Naive thymus-derived CD8-positive, alpha-beta T cell (primary cell): ENCODE data around the gene CASP7. TPM values are rescaled to one million over a fixed set of nuclear protein-coding genes. Genes with fewer than 3 reads are reported as not detected.
A peak's percentile ranks its signal among the peaks of the same experiment; 100 is the strongest.

Experiments
- ATAC-seq, 2 donors: fragments of 150-1000 bp; cut with Tn5 transposase in 1 of 2; sonication (Bioruptor Pico), chemical (Tn5 transposase) in 1 of 2; 1 replicate in 1 of 2; 2 replicates in 1 of 2; pipeline ENCODE4 v1.10.0; 2021; ENCODE audit warnings: mild to moderate bottlenecking in 2 of 2, moderate library complexity in 2 of 2
- POLR2A ChIA-PET: fragments of 350-600 bp; sonication (Branson Sonifier 250); formaldehyde crosslinking; loops from one replicate; lab custom pipeline; 2021; ENCODE audit warnings: antibody characterized with exemption; lab: Charles Lee
- DNase-seq, 10 donors: peaks; one replicate each; pipeline versions ENCODE4 v3.0.0 to v3.0.0-alpha.2; 2020 to 2022
- H3K27ac Mint-ChIP-seq, 10 donors: one replicate each; pipeline ENCODE4 v1.8.0; 2020 to 2022; ENCODE audit warnings: mild to moderate bottlenecking in 10 of 10, mixed read lengths in 10 of 10, moderate library complexity in 4 of 10, inconsistent platforms in 1 of 10
- H3K27me3 Mint-ChIP-seq, 5 donors: one replicate each; pipeline ENCODE4 v1.8.0; 2021 to 2022; ENCODE audit warnings: mixed read lengths in 5 of 5
- H3K36me3 Mint-ChIP-seq, 3 donors: one replicate each; pipeline ENCODE4 v1.8.0; 2020 to 2022; ENCODE audit warnings: mixed read lengths in 3 of 3, mild to moderate bottlenecking in 2 of 3, inconsistent platforms in 1 of 3
- H3K4me1 Mint-ChIP-seq, 4 donors: one replicate each; pipeline ENCODE4 v1.8.0; 2021 to 2022; ENCODE audit warnings: mixed read lengths in 4 of 4
- H3K4me3 Mint-ChIP-seq, 10 donors: one replicate each; pipeline ENCODE4 v1.8.0; 2020 to 2022; ENCODE audit warnings: mild to moderate bottlenecking in 10 of 10, mixed read lengths in 10 of 10, moderate library complexity in 6 of 10, inconsistent platforms in 1 of 10
- H3K9me3 Mint-ChIP-seq, 9 donors: one replicate each; pipeline ENCODE4 v1.8.0; 2020 to 2022; ENCODE audit warnings: mixed read lengths in 9 of 9, mild to moderate bottlenecking in 3 of 9, inconsistent platforms in 1 of 9, moderate library complexity in 1 of 9
- polyA plus RNA-seq, 3 donors: library from polyadenylated mRNA; unstranded; fragments of 300-500 nt; fragmentation: Illumina TruSeq; gene quantifications; one replicate each; pipeline ENCODE4 v1.2.3, GENCODE V29; 2021
- total RNA-seq, 8 experiments: library from RNA in 2 of 8; stranded (reverse) in 2 of 8; gene quantifications; one replicate each; pipeline ENCODE4 v1.2.3 and lab custom pipeline; 2021 to 2026

CASP7 gene
- total and polyA plus RNA-seq, 5 experiments from 2014 or later: 13.1 to 15.8 (median 15.0) TPM

- Mint-ChIP-seq H3K9me3 (peaks cover 6 to 34% (median 16%) of the 10 kb centered on the region in 9 donors), H3K4me3 (peak overlapping the region in 9 of 10 donors; percentile 16 to 98 (median 96)), H3K4me1 (peaks cover 36 to 61% (median 51%) of the 10 kb centered on the region in 4 donors), H3K27ac (peak overlapping the region; percentile 65 to 96 (median 94)), H3K27me3 (no peaks in the 10 kb centered on the region), H3K36me3 (peaks cover 14 to 31% (median 27%) of the 10 kb centered on the region in 3 donors)
- ATAC-seq (peak in 1 of 2 donors; percentile 5), DNase-seq (peak in 1 of 10 donors; percentile 12)
- POLR2A ChIA-PET: interaction anchor here (1.0 kb wide), 1 partner anchor 13 kb away, joined by 3 read pairs; no protein-coding TSS in a partner anchor
These were observed 2.1 kb downstream of the CASP7 start for GRCh38 chr10:113681533-113682470.

- H3K27me3 Mint-ChIP-seq: no peaks in the 10 kb centered on the region
- peaks cover 6 to 49% (median 30%) of the 10 kb centered on the region in 9 donors for H3K9me3 Mint-ChIP-seq
- ATAC-seq (no peak), DNase-seq (no peak)
- H3K4me1 Mint-ChIP-seq: peaks cover 36 to 62% (median 54%) of the 10 kb centered on the region in 4 donors
- peaks cover 19 to 43% (median 36%) of the 10 kb centered on the region in 3 donors for H3K36me3 Mint-ChIP-seq
- H3K4me3 Mint-ChIP-seq: no peak overlapping the region
- POLR2A ChIA-PET: no interaction called here
- peak overlapping the region in 3 of 10 donors; percentile 3 to 37 (median 34) for H3K27ac Mint-ChIP-seq
These were observed 3.6 kb downstream of the CASP7 start for GRCh38 chr10:113683300-113683699.

GRCh38 chr10:113686028-113686427 lies 6.3 kb downstream of the CASP7 start:
- no peak overlapping the region for H3K4me3 Mint-ChIP-seq
- H3K27ac Mint-ChIP-seq: no peak overlapping the region
- H3K27me3 Mint-ChIP-seq: no peaks in the 10 kb centered on the region
- DNase-seq (no peak), ATAC-seq (no peak)
- H3K36me3 Mint-ChIP-seq: peaks cover 29 to 67% (median 61%) of the 10 kb centered on the region in 3 donors
- POLR2A ChIA-PET: no interaction called here
- peaks cover 6 to 76% (median 45%) of the 10 kb centered on the region in 9 donors for H3K9me3 Mint-ChIP-seq
- H3K4me1 Mint-ChIP-seq: peaks cover 30 to 68% (median 47%) of the 10 kb centered on the region in 4 donors

GRCh38 chr10:113687037-113687436 lies 7.3 kb downstream of the CASP7 start:
- Mint-ChIP-seq H3K9me3 (peaks cover 9 to 78% (median 49%) of the 10 kb centered on the region in 9 donors), H3K36me3 (peaks cover 37 to 74% (median 61%) of the 10 kb centered on the region in 3 donors), H3K4me1 (peaks cover 25 to 58% (median 37%) of the 10 kb centered on the region in 4 donors), H3K27me3 (no peaks in the 10 kb centered on the region), H3K4me3 (no peak overlapping the region), H3K27ac (no peak overlapping the region)
- POLR2A ChIA-PET: no interaction called here
- ATAC-seq (no peak), DNase-seq (no peak)

GRCh38 chr10:113689057-113689456 lies 9.3 kb downstream of the CASP7 start:
- DNase-seq: no peak
- H3K4me3 Mint-ChIP-seq: peak overlapping the region in 3 of 10 donors; percentile 2 to 60 (median 26)
- peaks cover 10 to 85% (median 58%) of the 10 kb centered on the region in 9 donors for H3K9me3 Mint-ChIP-seq
- peaks cover 19 to 42% (median 26%) of the 10 kb centered on the region in 4 donors for H3K4me1 Mint-ChIP-seq
- no peaks in the 10 kb centered on the region for H3K27me3 Mint-ChIP-seq
- H3K27ac Mint-ChIP-seq: peak overlapping the region in 2 of 10 donors; percentile 34 to 81
- no peak for ATAC-seq
- H3K36me3 Mint-ChIP-seq: peaks cover 46 to 85% (median 72%) of the 10 kb centered on the region in 3 donors
- POLR2A ChIA-PET: no interaction called here

- POLR2A ChIA-PET: no interaction called here
- ATAC-seq (no peak), DNase-seq (no peak)
- peaks cover 15 to 38% (median 22%) of the 10 kb centered on the region in 4 donors for H3K4me1 Mint-ChIP-seq
- no peak overlapping the region for H3K4me3 Mint-ChIP-seq
- no peaks in the 10 kb centered on the region for H3K27me3 Mint-ChIP-seq
- H3K9me3 Mint-ChIP-seq: peaks cover 8 to 80% (median 54%) of the 10 kb centered on the region in 9 donors
- peak overlapping the region in 1 of 10 donors; percentile 34 for H3K27ac Mint-ChIP-seq
- H3K36me3 Mint-ChIP-seq: peaks cover 41 to 86% (median 71%) of the 10 kb centered on the region in 3 donors
These were observed 9.9 kb downstream of the CASP7 start for GRCh38 chr10:113689574-113689973.

GRCh38 chr10:113690749-113691148 lies 11.0 kb downstream of the CASP7 start:
- H3K9me3 Mint-ChIP-seq: peaks cover 5 to 69% (median 44%) of the 10 kb centered on the region in 9 donors
- DNase-seq: no peak
- no peaks in the 10 kb centered on the region for H3K27me3 Mint-ChIP-seq
- peaks cover 42 to 81% (median 59%) of the 10 kb centered on the region in 3 donors for H3K36me3 Mint-ChIP-seq
- H3K4me3 Mint-ChIP-seq: no peak overlapping the region
- H3K27ac Mint-ChIP-seq: no peak overlapping the region
- peaks cover 11 to 33% (median 18%) of the 10 kb centered on the region in 4 donors for H3K4me1 Mint-ChIP-seq
- POLR2A ChIA-PET: no interaction called here
- ATAC-seq: no peak

GRCh38 chr10:113691381-113691780 lies 11.7 kb downstream of the CASP7 start:
- H3K27me3 Mint-ChIP-seq: no peaks in the 10 kb centered on the region
- peaks cover 42 to 76% (median 56%) of the 10 kb centered on the region in 3 donors for H3K36me3 Mint-ChIP-seq
- POLR2A ChIA-PET: no interaction called here
- H3K4me3 Mint-ChIP-seq: no peak overlapping the region
- DNase-seq: no peak
- ATAC-seq: no peak
- peaks cover 11 to 30% (median 18%) of the 10 kb centered on the region in 4 donors for H3K4me1 Mint-ChIP-seq
- peaks cover 5 to 62% (median 42%) of the 10 kb centered on the region in 9 donors for H3K9me3 Mint-ChIP-seq
- H3K27ac Mint-ChIP-seq: no peak overlapping the region

- H3K27ac Mint-ChIP-seq: no peak overlapping the region
- peaks cover 11 to 30% (median 17%) of the 10 kb centered on the region in 4 donors for H3K4me1 Mint-ChIP-seq
- DNase-seq (no peak), ATAC-seq (no peak)
- H3K27me3 Mint-ChIP-seq: no peaks in the 10 kb centered on the region
- POLR2A ChIA-PET: no interaction called here
- peaks cover 46 to 70% (median 54%) of the 10 kb centered on the region in 3 donors for H3K36me3 Mint-ChIP-seq
- H3K9me3 Mint-ChIP-seq: peaks cover 5 to 55% (median 38%) of the 10 kb centered on the region in 9 donors
- no peak overlapping the region for H3K4me3 Mint-ChIP-seq
These were observed 12.6 kb downstream of the CASP7 start for GRCh38 chr10:113692271-113692670.

GRCh38 chr10:113693348-113693747 lies 13.6 kb downstream of the CASP7 start:
- POLR2A ChIA-PET: no interaction called here
- H3K27me3 Mint-ChIP-seq: no peaks in the 10 kb centered on the region
- peaks cover 5 to 45% (median 29%) of the 10 kb centered on the region in 9 donors for H3K9me3 Mint-ChIP-seq
- no peak overlapping the region for H3K4me3 Mint-ChIP-seq
- DNase-seq: no peak
- peaks cover 8 to 26% (median 14%) of the 10 kb centered on the region in 4 donors for H3K4me1 Mint-ChIP-seq
- H3K36me3 Mint-ChIP-seq: peaks cover 47 to 62% (median 51%) of the 10 kb centered on the region in 3 donors
- ATAC-seq: no peak
- H3K27ac Mint-ChIP-seq: no peak overlapping the region

GRCh38 chr10:113695691-113696090 lies 16.0 kb downstream of the CASP7 start:
- Mint-ChIP-seq H3K4me1 (peaks cover 0 to 4% (median 3%) of the 10 kb centered on the region in 4 donors), H3K27ac (no peak overlapping the region), H3K9me3 (peaks cover 0 to 30% (median 13%) of the 10 kb centered on the region in 9 donors), H3K4me3 (no peak overlapping the region), H3K36me3 (peaks cover 23 to 62% (median 45%) of the 10 kb centered on the region in 3 donors), H3K27me3 (no peaks in the 10 kb centered on the region)
- no peak for ATAC-seq
- no peak for DNase-seq
- POLR2A ChIA-PET: no interaction called here

- no peak for ATAC-seq
- H3K27ac Mint-ChIP-seq: no peak overlapping the region
- peaks cover 23 to 66% (median 35%) of the 10 kb centered on the region in 3 donors for H3K36me3 Mint-ChIP-seq
- H3K27me3 Mint-ChIP-seq: no peaks in the 10 kb centered on the region
- H3K4me3 Mint-ChIP-seq: no peak overlapping the region
- peaks cover 0 to 6% (median 3%) of the 10 kb centered on the region in 4 donors for H3K4me1 Mint-ChIP-seq
- DNase-seq: no peak
- peaks cover 0 to 18% (median 13%) of the 10 kb centered on the region in 9 donors for H3K9me3 Mint-ChIP-seq
- POLR2A ChIA-PET: no interaction called here
These were observed 17.9 kb downstream of the CASP7 start for GRCh38 chr10:113697595-113697994.
